ENCODE results near the gene TWF2. TPM values are rescaled to one million over a fixed set of nuclear protein-coding genes. Genes with fewer than 3 reads are reported as not detected.
A peak's percentile ranks its signal among the peaks of the same experiment; 100 is the strongest.

TWF2 gene
- total and polyA plus RNA-seq, 2 of the 13 experiments (the other 11 are each of a cell fraction or from before 2014, with no cell fraction given) = 45.5 to 108 TPM

GRCh38 chr3:52200981-52201679 lies 37.8 kb downstream of the TWF2 start:
- WGBS (ENCODE audit: low lambda C conversion rate) = 95% methylated on average over 5 of the region's 5 CpGs
- no peak overlapping the region for H3K4me2 ChIP-seq (ENCODE audit: low read depth, low read length)
- H3K27ac ChIP-seq (ENCODE audit: extremely low read length, insufficient read depth, low read length) = peak overlapping the region; percentile 26
- intact Hi-C loops (cut with micrococcal nuclease; ENCODE audit: unreplicated experiment) = no loop called here
- no peaks in the 10 kb centered on the region for H3K27me3 ChIP-seq (ENCODE audit: control insufficient read depth in 1 of 2, insufficient read depth in 2 of 2, low read length in 2 of 2)
- no peaks in the 10 kb centered on the region for H4K20me1 ChIP-seq (ENCODE audit: insufficient read depth, low read length)
- FAIRE-seq (no peak), ATAC-seq (no peak), DNase-seq (ENCODE audit: low spot score) (no peak)
- POLR2A ChIA-PET = interaction anchor here (0.7 to 2.1 kb wide), 4 partner anchors 9 to 218 kb away, joined by 3 to 5 read pairs (median 3); partner anchors contain the start of gene POC1A
- no peak overlapping the region for H2AFZ ChIP-seq (ENCODE audit: low read length)
- no peak overlapping the region for H3K9ac ChIP-seq (ENCODE audit: insufficient read depth, low read depth, low read length)
- BruUV-seq (replicated peaks) = no TSS peak
- H3K4me1 ChIP-seq (ENCODE audit: insufficient read depth, low read length) = peaks cover 65% of the 10 kb centered on the region
- peaks cover 11 to 52% of the 10 kb centered on the region in 2 experiments for H3K36me3 ChIP-seq (replicated peaks in 1 of 2; ENCODE audit: control insufficient read depth in 1 of 2, insufficient read depth in 2 of 2, low read length in 2 of 2)
- CTCF ChIA-PET (ENCODE audit: low intra/inter-chr PET ratio, low total read pairs) = no interaction called here
- no peaks in the 10 kb centered on the region for H3K9me3 ChIP-seq (ENCODE audit: low read length)
- TF ChIP-seq CSRNP2 (CRISPR knock-in tag; conservative IDR thresholded peaks at IDR 0.05; ENCODE audit: low read depth) (no peak), ZZZ3 (CRISPR knock-in tag; IDR thresholded peaks at IDR 0.05; ENCODE audit: borderline replicate concordance) (no peak), ZNF512 (CRISPR knock-in tag; IDR thresholded peaks at IDR 0.05) (no peak), ZNF501 (CRISPR knock-in tag; IDR thresholded peaks at IDR 0.05) (no peak), ZNF263 (CRISPR knock-in tag; IDR thresholded peaks at IDR 0.05) (peak; percentile 58; the same call in 1 of the 2 replicates), ARID4A (CRISPR knock-in tag; IDR thresholded peaks at IDR 0.05; ENCODE audit: borderline replicate concordance) (no peak)
- H3K79me2 ChIP-seq (ENCODE audit: insufficient read depth, low read length) = peaks cover 11% of the 10 kb centered on the region
- H3K4me3 ChIP-seq (replicated peaks in 1 of 3; ENCODE audit: insufficient read depth in 1 of 3, low read depth in 2 of 3, low read length in 3 of 3) = no peak overlapping the region
- in situ Hi-C loops (cut with HindIII; ENCODE audit: extremely low pct_ligation_motif_present, low pct_unique_long_range_greater_than_20kb) = no loop called here
